ENCODE results near the gene CCM2L. TPM values are rescaled to one million over a fixed set of nuclear protein-coding genes. Genes with fewer than 3 reads are reported as not detected.

The CCM2L gene
- total and polyA plus RNA-seq, 2 of the 8 experiments (the other 6 are each of a cell fraction or from before 2014, with no cell fraction given), result 5.5 to 15.8 TPM

DNA sequence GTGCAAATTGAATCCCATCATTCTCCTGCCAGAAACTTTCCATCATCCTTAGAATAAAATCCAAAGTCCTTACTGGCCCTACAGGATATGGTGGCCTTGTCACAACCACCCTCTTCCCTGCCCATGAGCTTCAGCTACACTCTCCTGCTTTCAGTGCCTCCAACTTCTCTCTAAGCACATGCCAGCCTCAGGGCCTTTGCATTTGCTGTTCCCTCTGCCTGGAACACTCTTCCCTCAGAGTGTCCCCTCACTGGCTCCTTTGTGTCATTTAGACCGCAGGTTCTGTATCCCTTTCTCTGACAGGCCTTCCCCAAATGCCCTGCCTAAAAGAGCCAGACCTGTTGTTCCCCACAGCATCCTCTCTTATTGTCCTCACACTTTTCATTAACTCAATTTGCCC lies 60.0 kb downstream of the CCM2L start:
- TF ChIP-seq KDM1A (IDR thresholded peaks at IDR 0.05; ENCODE audit: borderline replicate concordance, low read length) (peak; percentile 51; the same call in 1 of the 2 replicates), EZH2 (IDR thresholded peaks at IDR 0.05; ENCODE audit: low read depth, low read length, severe bottlenecking) (no peak), NRF1 (IDR thresholded peaks at IDR 0.05; ENCODE audit: low read depth, low read length) (no peak), POLR2A (IDR thresholded peaks at IDR 0.05; ENCODE audit: control extremely low read depth in 1 of 2, low read depth in 2 of 2, low read length in 2 of 2) (no peak), KDM5A (IDR thresholded peaks at IDR 0.05; ENCODE audit: low read length) (no peak), CEBPB (IDR thresholded peaks at IDR 0.05; ENCODE audit: low read depth, low read length) (no peak)

More for the DNA sequence above, 60.0 kb downstream of the CCM2L start:
- no peaks in the 10 kb centered on the region for H3K9me3 ChIP-seq (ENCODE audit: insufficient read depth in 2 of 2, low read depth in 1 of 2, low read length in 1 of 2)
- no peak overlapping the region for H3K56ac ChIP-seq (replicated peaks; ENCODE audit: insufficient read length, low read depth, low read length)
- no peaks in the 10 kb centered on the region for H3K36me3 ChIP-seq (ENCODE audit: control insufficient read depth in 2 of 4, insufficient read depth in 4 of 4, low read length in 3 of 4)
- 90% methylated on average over 1 of the region's 1 CpG; no CpG with 5 or more reads in 1 of the 2 experiments for whole genome bisulfite sequencing, 2 experiments (ENCODE audit: extremely low coverage in 1 of 2, insufficient coverage in 1 of 2, insufficient read length in 1 of 2, insufficient replicate concordance in 2 of 2, low coverage in 1 of 2, low lambda C conversion rate in 2 of 2, missing lambda C conversion rate in 1 of 2)
- H2BK5ac ChIP-seq (ENCODE audit: low read depth, low read length), result no peak overlapping the region
- POLR2A ChIA-PET (ENCODE audit: partially characterized antibody), result no interaction called here
- H2AFZ ChIP-seq (ENCODE audit: low read length), result no peak overlapping the region
- no peak overlapping the region for H2BK15ac ChIP-seq (ENCODE audit: low read length)
- no peak overlapping the region for H3K4me3 ChIP-seq (ENCODE audit: extremely low read depth in 1 of 4, insufficient read depth in 2 of 4, low read depth in 3 of 4, low read length in 4 of 4)
- no peaks in the 10 kb centered on the region for H3K79me2 ChIP-seq (ENCODE audit: control insufficient read depth in 1 of 2, insufficient read depth in 2 of 2, low read length in 2 of 2)
- FAIRE-seq (no peak), DNase-seq (ENCODE audit: low read depth in 1 of 2, low spot score in 2 of 2) (no peak)
- peaks cover 0 to 3% (median 0%) of the 10 kb centered on the region in 4 experiments; a peak in 2 of 7 replicates for H3K4me1 ChIP-seq (replicated peaks in 1 of 4; ENCODE audit: control insufficient read depth in 3 of 4, insufficient read depth in 4 of 4, low read length in 3 of 4)
- H4K91ac ChIP-seq (replicated peaks; ENCODE audit: insufficient read length, low read length), result no peak overlapping the region
- no peak overlapping the region for H4K5ac ChIP-seq (ENCODE audit: insufficient read length, low read depth, low read length)
- CTCF ChIA-PET (ENCODE audit: partially characterized antibody), result no interaction called here
- no peak overlapping the region for H3K14ac ChIP-seq (ENCODE audit: insufficient read length)
- no peak overlapping the region for H2AK5ac ChIP-seq (ENCODE audit: low read depth, low read length)
- H3K27ac ChIP-seq (ENCODE audit: low read depth, low read length), result no peak overlapping the region
- H2BK20ac ChIP-seq (ENCODE audit: low read length), result no peak overlapping the region
- no peaks in the 10 kb centered on the region for H3K23me2 ChIP-seq (ENCODE audit: low read depth, low read length)
- no peak overlapping the region for H2BK12ac ChIP-seq (ENCODE audit: low read depth, low read length)
- H2BK120ac ChIP-seq (replicated peaks; ENCODE audit: low read depth, low read length), result no peak overlapping the region
- H4K8ac ChIP-seq (ENCODE audit: extremely low read depth, insufficient read depth, low read length), result no peak overlapping the region
- no peaks in the 10 kb centered on the region for H4K20me1 ChIP-seq (replicated peaks in 1 of 2; ENCODE audit: control insufficient read depth in 1 of 2, insufficient read depth in 2 of 2, low read length in 2 of 2)
- no peak overlapping the region for H3K4me2 ChIP-seq (ENCODE audit: insufficient read depth in 1 of 2, low read depth in 2 of 2, low read length in 2 of 2)
- H3K23ac ChIP-seq (ENCODE audit: insufficient read length), result no peak overlapping the region
- no peak overlapping the region for H3K4ac ChIP-seq (replicated peaks; ENCODE audit: insufficient read length, low read depth, low read length)
- H3K79me1 ChIP-seq (ENCODE audit: low read depth, low read length), result no peaks in the 10 kb centered on the region
- H3K27me3 ChIP-seq (replicated peaks in 1 of 4; ENCODE audit: control insufficient read depth in 3 of 4, extremely low read depth in 1 of 4, insufficient read depth in 3 of 4, low read length in 3 of 4), result no peaks in the 10 kb centered on the region
- H3K9ac ChIP-seq (replicated peaks in 1 of 4; ENCODE audit: extremely low read depth in 1 of 4, low read depth in 3 of 4, low read length in 3 of 4), result no peak overlapping the region
- no peak overlapping the region for H3K18ac ChIP-seq (ENCODE audit: extremely low read depth, low read length)
